HG03460 (cell line): ENCODE results near the gene ZBTB7C.

ENCODE experiments used
- ATAC-seq: cut with Tn5 transposase; IDR thresholded peaks from one replicate; pipeline ENCODE4 v1.9.1; 2021; ENCODE audit not compliant: unreplicated experiment

ZBTB7C gene

DNA sequence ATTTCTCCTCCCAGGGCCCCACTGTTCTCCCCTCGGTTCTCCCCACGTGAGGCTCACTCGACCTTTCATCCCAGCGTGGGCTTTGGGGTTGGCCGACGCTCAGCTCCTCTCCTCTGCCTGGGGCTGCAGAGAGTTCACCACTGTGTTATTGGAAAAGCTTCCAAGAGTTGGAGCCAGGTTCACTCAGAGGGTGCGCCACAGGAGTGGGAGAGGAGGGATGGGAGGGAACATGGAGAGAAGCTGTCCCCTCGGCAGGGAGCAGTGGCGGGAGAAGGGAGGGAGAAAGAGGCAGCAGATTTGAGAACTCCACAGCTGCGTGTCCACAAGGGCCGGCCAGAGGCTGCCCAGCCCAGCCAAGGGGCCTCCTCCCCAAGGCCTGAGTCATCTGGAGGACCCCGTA is 281.6 kb downstream of the ZBTB7C start:
- ATAC-seq, result no peak

DNA sequence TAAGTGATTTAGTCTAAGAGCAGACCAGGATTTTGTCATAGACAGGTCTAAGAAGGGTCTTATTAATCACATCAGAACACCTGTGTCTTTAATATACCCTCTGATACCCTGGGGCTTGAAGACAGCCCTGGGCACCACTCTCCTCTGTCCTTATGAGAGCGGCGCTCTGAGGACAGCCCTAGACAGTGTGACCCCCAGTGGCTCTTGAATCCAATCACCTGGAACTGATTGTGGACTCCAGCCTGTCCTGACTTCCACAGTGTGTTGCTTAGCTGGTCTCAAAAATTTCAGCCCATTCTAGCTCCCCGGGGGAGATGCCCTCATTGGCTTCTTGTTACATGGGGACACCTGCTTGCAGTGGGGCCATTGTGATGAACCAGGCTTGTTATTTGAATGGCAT is 282.9 kb downstream of the ZBTB7C start:
- no peak for ATAC-seq

DNA sequence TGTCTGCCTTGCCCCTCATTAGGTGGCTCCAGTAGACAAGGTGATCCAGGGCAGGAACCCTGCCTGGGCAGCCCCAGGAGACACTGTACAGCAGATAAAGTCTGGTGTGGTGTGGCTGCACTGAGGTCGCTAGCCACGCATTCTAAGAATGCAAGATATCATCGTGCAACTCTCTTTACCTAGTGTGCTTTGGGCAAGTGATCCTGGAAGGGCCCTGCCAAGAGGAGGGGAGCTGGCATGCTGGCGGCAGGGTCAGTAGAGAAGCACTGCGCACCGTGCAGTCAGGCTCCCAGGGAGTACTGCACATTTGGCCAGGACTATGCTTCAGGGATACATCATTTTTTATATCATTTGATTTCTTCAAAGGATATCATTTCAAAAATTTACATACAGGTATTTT is 283.5 kb downstream of the ZBTB7C start:
- ATAC-seq, result no peak

GRCh38 chr18:48124857-48125626 is 284.1 kb downstream of the ZBTB7C start:
- no peak for ATAC-seq

DNA sequence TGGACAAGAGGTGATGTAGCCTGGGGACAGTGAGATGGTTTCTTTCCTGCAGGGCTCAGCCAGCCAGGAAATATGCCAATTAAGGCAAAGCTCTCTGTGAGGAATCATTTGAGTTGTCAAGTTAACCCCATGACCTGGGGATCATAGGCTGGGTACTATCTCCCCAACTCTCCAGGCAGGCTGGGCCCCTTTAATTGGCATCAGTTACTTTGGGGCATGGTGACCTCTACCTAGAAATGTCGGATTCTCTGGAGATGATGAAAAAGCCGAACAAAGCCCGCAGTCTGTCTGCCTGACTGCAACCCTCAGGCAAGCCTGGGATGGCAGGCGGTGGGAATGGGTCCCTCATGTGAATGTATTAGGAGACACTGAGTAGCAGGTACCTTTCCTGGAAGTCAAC is 285.2 kb downstream of the ZBTB7C start:
- no peak for ATAC-seq

GRCh38 chr18:48123324-48123723 is 285.9 kb downstream of the ZBTB7C start:
- ATAC-seq, result no peak

GRCh38 chr18:48122816-48123215 is 286.4 kb downstream of the ZBTB7C start:
- no peak for ATAC-seq

GRCh38 chr18:48122376-48122775 is 286.8 kb downstream of the ZBTB7C start:
- no peak for ATAC-seq

- no peak for ATAC-seq
These were observed 287.4 kb downstream of the ZBTB7C start for GRCh38 chr18:48121752-48122151.

- no peak for ATAC-seq
These were observed 290.0 kb downstream of the ZBTB7C start for GRCh38 chr18:48119204-48119603.

- no peak for ATAC-seq
These were observed 292.1 kb downstream of the ZBTB7C start for GRCh38 chr18:48116873-48117630.

- ATAC-seq, result no peak
These were observed 293.2 kb downstream of the ZBTB7C start for GRCh38 chr18:48116017-48116416.

- ATAC-seq, result no peak
These were observed 295.5 kb downstream of the ZBTB7C start for GRCh38 chr18:48113691-48114090.

- no peak for ATAC-seq
These were observed 297.6 kb downstream of the ZBTB7C start for GRCh38 chr18:48111587-48111986.

DNA sequence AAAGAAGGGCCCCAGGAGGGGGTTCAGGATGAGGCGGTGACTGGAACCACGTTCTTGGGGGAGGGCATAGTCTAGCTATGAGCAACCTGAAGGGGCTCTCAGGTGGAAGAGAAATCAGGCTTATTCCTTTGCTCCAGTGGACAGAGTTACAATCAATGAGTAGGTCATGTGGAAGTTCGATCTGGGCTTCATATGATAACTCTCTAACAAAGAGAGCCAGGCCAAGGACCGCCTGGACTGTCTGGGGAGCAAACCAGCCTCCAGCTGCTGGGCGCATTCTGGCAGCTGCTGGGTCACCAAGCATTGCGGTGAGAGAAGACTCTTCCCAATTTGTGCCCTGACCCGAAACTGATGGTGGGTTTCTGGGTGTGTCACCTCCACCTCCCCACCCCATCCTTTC is 298.4 kb downstream of the ZBTB7C start:
- ATAC-seq, result no peak

- no peak for ATAC-seq
These were observed 299.2 kb downstream of the ZBTB7C start for GRCh38 chr18:48109961-48110493.

- ATAC-seq, result no peak
These were observed 301.0 kb downstream of the ZBTB7C start for GRCh38 chr18:48108136-48108535.

- no peak for ATAC-seq
These were observed 302.0 kb downstream of the ZBTB7C start for GRCh38 chr18:48106976-48107781.

- no peak for ATAC-seq
These were observed 302.7 kb downstream of the ZBTB7C start for GRCh38 chr18:48106498-48106897.

GRCh38 chr18:48105317-48105716 is 303.9 kb downstream of the ZBTB7C start:
- ATAC-seq, result no peak

DNA sequence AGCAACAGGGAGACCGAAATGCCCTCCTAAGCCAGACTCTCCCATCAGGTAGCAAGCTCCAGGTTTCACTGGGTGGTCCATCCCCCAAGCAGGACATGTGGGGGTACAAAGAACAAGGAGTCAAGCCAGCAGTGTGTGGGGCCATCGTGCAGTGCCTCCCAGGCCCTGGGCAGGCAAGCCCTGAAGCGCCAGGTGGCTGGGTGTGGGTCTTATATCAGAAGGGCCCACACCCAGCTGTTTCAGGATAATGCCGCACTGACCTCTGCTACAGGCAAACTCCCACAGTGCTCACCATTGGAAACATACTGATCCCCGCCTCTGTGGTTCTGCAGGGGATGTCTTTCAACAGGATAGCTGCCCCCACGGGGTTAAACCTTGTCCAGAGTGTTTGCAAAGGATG is 304.5 kb downstream of the ZBTB7C start:
- ATAC-seq, result no peak
